GM12891 (cell line): ENCODE results near the gene CDK14.

Source experiments
- POLR2A ChIP-seq: IDR thresholded peaks from 2 replicates; pipeline ENCODE4 v1.6.1; 2011; ENCODE audit warnings: low read depth, low read length, control low read depth
- POLR2AphosphoS5 ChIP-seq: IDR thresholded peaks from 2 replicates; pipeline ENCODE4 v1.6.1; 2011; ENCODE audit warnings: low read depth, low read length, control low read depth
- POU2F2 ChIP-seq: IDR thresholded peaks from 2 replicates; pipeline ENCODE4 v1.6.1; 2011; ENCODE audit warnings: low read depth, mild to moderate bottlenecking, control low read depth, low read length, moderate library complexity
- SPI1 ChIP-seq: IDR thresholded peaks from 2 replicates; pipeline ENCODE4 v1.6.1; 2011; ENCODE audit warnings: low read depth, low read length, control low read depth
- TAF1 ChIP-seq: IDR thresholded peaks from 2 replicates; pipeline ENCODE4 v1.6.1; 2011; ENCODE audit warnings: low read depth, low read length, control low read depth

GRCh38 chr7:90654718-90655427 is 58.8 kb downstream of the CDK14 start:
- TF ChIP-seq POU2F2 = no peak
- no peak for TF ChIP-seq POLR2A
- peak; percentile 50 for TF ChIP-seq SPI1
- no peak for TF ChIP-seq POLR2AphosphoS5
- no peak for TF ChIP-seq TAF1
